ENCODE data around the gene FCRL5.

FCRL5 gene

GRCh38 chr1:157551694-157552693 lies at the start of gene FCRL5:
TSS of gene FCRL5 (minus strand) at chr1:157552515. CDS start at chr1:157552362, 153 bp downstream.
- no peak for TF ChIP-seq POLR2A (IDR thresholded peaks at IDR 0.05; ENCODE audit: low read depth, low read length)
- no peak for DNase-seq (ENCODE audit: insufficient read length, low spot score)
- no peak for FAIRE-seq

GRCh38 chr1:157600236-157600635 lies 47.9 kb upstream of the FCRL5 start:
- TF ChIP-seq POLR2A (IDR thresholded peaks at IDR 0.05; ENCODE audit: low read depth, low read length), result no peak
- no peak for DNase-seq (ENCODE audit: insufficient read length, low spot score)
- FAIRE-seq, result no peak

- DNase-seq (ENCODE audit: insufficient read length, low spot score) (no peak), FAIRE-seq (no peak)
- TF ChIP-seq POLR2A (IDR thresholded peaks at IDR 0.05; ENCODE audit: low read depth, low read length), result no peak
Measured at GRCh38 chr1:157597959-157598667, 45.8 kb upstream of the FCRL5 start, which contains the start of gene FCRL4. TSS of gene FCRL4 (minus strand) at chr1:157598085. CDS start at chr1:157597944, 141 bp downstream.

- no peak for DNase-seq (ENCODE audit: insufficient read length, low spot score)
- no peak for FAIRE-seq
- no peak for TF ChIP-seq POLR2A (IDR thresholded peaks at IDR 0.05; ENCODE audit: low read depth, low read length)
Measured at GRCh38 chr1:157596384-157596783, 44.1 kb upstream of the FCRL5 start.

- TF ChIP-seq POLR2A (IDR thresholded peaks at IDR 0.05; ENCODE audit: low read depth, low read length), result no peak
- FAIRE-seq (no peak), DNase-seq (ENCODE audit: insufficient read length, low spot score) (no peak)
Measured at GRCh38 chr1:157595356-157595755, 43.0 kb upstream of the FCRL5 start.

- DNase-seq (ENCODE audit: insufficient read length, low spot score) (no peak), FAIRE-seq (no peak)
- TF ChIP-seq POLR2A (IDR thresholded peaks at IDR 0.05; ENCODE audit: low read depth, low read length), result no peak
Measured at GRCh38 chr1:157585984-157586383, 33.7 kb upstream of the FCRL5 start.

GRCh38 chr1:157584503-157584902 lies 32.2 kb upstream of the FCRL5 start:
- no peak for FAIRE-seq
- no peak for TF ChIP-seq POLR2A (IDR thresholded peaks at IDR 0.05; ENCODE audit: low read depth, low read length)
- DNase-seq (ENCODE audit: insufficient read length, low spot score), result no peak

GRCh38 chr1:157580828-157581210 lies 28.5 kb upstream of the FCRL5 start:
- DNase-seq (ENCODE audit: insufficient read length, low spot score) (no peak), FAIRE-seq (no peak)
- no peak for TF ChIP-seq POLR2A (IDR thresholded peaks at IDR 0.05; ENCODE audit: low read depth, low read length)

GRCh38 chr1:157580179-157580827 lies 28.0 kb upstream of the FCRL5 start:
- DNase-seq (ENCODE audit: insufficient read length, low spot score), result peak; percentile 9
- peak; percentile 11 for FAIRE-seq
- no peak for TF ChIP-seq POLR2A (IDR thresholded peaks at IDR 0.05; ENCODE audit: low read depth, low read length)

- DNase-seq (ENCODE audit: insufficient read length, low spot score) (no peak), FAIRE-seq (no peak)
Measured at GRCh38 chr1:157577420-157577819, 25.1 kb upstream of the FCRL5 start.

GRCh38 chr1:157575744-157576143 lies 23.4 kb upstream of the FCRL5 start:
- no peak for TF ChIP-seq POLR2A (IDR thresholded peaks at IDR 0.05; ENCODE audit: low read depth, low read length)
- FAIRE-seq (no peak), DNase-seq (ENCODE audit: insufficient read length, low spot score) (no peak)

More at GRCh38 chr1:157577420-157577819, 25.1 kb upstream of the FCRL5 start:
- TF ChIP-seq POLR2A (IDR thresholded peaks at IDR 0.05; ENCODE audit: low read depth, low read length), result no peak

GRCh38 chr1:157574836-157575235 lies 22.5 kb upstream of the FCRL5 start:
- TF ChIP-seq POLR2A (IDR thresholded peaks at IDR 0.05; ENCODE audit: low read depth, low read length), result no peak
- FAIRE-seq, result no peak
- DNase-seq (ENCODE audit: insufficient read length, low spot score), result no peak

- FAIRE-seq (no peak), DNase-seq (ENCODE audit: insufficient read length, low spot score) (no peak)
- TF ChIP-seq POLR2A (IDR thresholded peaks at IDR 0.05; ENCODE audit: low read depth, low read length), result no peak
Measured at GRCh38 chr1:157566484-157567300, 14.4 kb upstream of the FCRL5 start.

All from H54 (cell line).